OCI-LY1 (cell line): Measurements from ENCODE around the gene RPP25L.

Source experiments
- CTCF ChIP-seq: fragments of 200-600 bp; sonication (generic), shearing (Covaris generic); IDR thresholded peaks from 2 replicates; pipeline ENCODE4 v1.5.1; 2017; ENCODE audit warnings: mild to moderate bottlenecking, antibody characterized with exemption, low read length, moderate library complexity, mixed read lengths
- EZH2 ChIP-seq: fragments of 200-600 bp; sonication (generic), shearing (Covaris generic); IDR thresholded peaks from 2 replicates; pipeline ENCODE4 v1.8.0; 2017; ENCODE audit warnings: borderline replicate concordance, mixed run types, mild to moderate bottlenecking, antibody characterized with exemption, low read length, moderate library complexity, mixed read lengths

GRCh38 chr9:34652602-34653000 is 40.7 kb upstream of the RPP25L start:
- TF ChIP-seq CTCF = no peak
- no peak for TF ChIP-seq EZH2
